Fibroblast of pulmonary artery (primary cell): ENCODE results near the gene PRM1.
"Not testable (repeated sequence)": the region's sequence is repeated elsewhere in the genome, so short reads cannot be mapped to it uniquely, and the experiment has no call there.

ENCODE experiments used
- DNase-seq: peaks from one replicate; pipeline ENCODE4 v3.0.0-alpha.2; 2010; ENCODE audit warnings: low read depth
- H3K4me3 ChIP-seq: replicated peaks from 2 replicates; pipeline ENCODE4 v1.5.1; 2011; ENCODE audit warnings: low read depth, mild to moderate bottlenecking, control low read depth, low read length, moderate library complexity
- TF ChIP-seq, protein P1 (sequence below): IDR thresholded peaks from 2 replicates; pipeline ENCODE4 v1.5.1; 2011; ENCODE audit warnings: mild to moderate bottlenecking, control low read depth, low read length, inconsistent platforms; ENCODE audit errors: missing control alignments

Gene PRM1

GRCh38 chr16:11296706-11297491 is 15.8 kb upstream of the PRM1 start:
- TF ChIP-seq, protein P1, sequence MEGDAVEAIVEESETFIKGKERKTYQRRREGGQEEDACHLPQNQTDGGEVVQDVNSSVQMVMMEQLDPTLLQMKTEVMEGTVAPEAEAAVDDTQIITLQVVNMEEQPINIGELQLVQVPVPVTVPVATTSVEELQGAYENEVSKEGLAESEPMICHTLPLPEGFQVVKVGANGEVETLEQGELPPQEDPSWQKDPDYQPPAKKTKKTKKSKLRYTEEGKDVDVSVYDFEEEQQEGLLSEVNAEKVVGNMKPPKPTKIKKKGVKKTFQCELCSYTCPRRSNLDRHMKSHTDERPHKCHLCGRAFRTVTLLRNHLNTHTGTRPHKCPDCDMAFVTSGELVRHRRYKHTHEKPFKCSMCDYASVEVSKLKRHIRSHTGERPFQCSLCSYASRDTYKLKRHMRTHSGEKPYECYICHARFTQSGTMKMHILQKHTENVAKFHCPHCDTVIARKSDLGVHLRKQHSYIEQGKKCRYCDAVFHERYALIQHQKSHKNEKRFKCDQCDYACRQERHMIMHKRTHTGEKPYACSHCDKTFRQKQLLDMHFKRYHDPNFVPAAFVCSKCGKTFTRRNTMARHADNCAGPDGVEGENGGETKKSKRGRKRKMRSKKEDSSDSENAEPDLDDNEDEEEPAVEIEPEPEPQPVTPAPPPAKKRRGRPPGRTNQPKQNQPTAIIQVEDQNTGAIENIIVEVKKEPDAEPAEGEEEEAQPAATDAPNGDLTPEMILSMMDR = no peak
- no peak for DNase-seq

DNA sequence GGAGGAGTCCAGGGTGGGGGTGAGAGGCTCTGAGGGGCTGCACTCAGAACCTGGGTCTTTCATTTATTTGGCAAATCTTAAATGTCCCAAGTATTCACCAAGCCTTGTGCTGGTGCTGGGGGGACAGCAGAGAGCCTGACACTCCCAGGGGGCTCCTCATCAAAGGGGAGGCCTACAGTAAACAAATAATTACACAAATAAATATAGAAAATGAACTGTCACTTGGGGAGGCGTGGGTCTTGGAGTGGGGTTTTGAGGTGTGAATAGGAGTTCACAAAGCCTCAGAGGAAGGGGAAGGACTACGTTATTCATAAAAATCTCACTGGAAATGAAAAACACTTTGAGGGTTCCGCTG is 15.2 kb upstream of the PRM1 start:
- TF ChIP-seq, protein P1 = no peak
- H3K4me3 ChIP-seq = no peak overlapping the region
- DNase-seq = no peak

More at GRCh38 chr16:11296706-11297491, 15.8 kb upstream of the PRM1 start:
- H3K4me3 ChIP-seq = no peak overlapping the region

- TF ChIP-seq, protein P1 = no peak
- no peak overlapping the region for H3K4me3 ChIP-seq
- DNase-seq = no peak
Measured at GRCh38 chr16:11295672-11296071, 14.5 kb upstream of the PRM1 start.

DNA sequence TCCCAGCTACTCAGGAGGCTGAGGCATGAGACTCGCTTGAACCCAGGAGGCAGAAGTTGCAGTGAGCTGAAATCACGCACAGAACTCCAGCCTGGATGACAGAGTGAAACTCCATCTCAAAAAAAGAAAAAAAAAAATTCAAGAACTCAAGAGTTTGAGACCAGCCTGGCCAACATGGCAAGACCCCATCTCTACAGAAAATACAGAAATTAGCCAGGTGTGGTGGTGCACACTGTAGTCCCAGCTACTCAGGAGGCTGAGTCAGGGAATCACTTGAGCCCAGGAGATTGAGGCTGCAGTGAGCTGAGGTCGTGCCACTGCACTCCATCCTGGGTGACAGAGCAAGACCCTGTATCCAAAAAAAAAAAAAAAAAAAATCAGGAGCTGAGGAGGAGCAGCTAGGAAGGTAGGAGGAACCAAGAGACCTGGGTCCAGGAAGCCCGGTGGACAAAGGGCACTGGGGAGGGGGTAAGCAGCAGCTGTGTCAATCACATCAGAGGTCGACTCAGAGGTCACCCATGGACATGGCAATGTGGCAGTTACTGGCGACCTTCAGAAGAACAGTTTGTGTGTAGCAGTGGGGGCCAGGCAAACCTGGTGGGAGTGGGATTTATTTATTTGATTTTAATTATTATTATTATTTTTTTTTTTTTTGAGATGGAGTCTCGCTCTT is 11.1 kb upstream of the PRM1 start:
- DNase-seq = no peak
- TF ChIP-seq, protein P1 = no peak
- H3K4me3 ChIP-seq = no peak overlapping the region

- H3K4me3 ChIP-seq = no peak overlapping the region
- DNase-seq = no peak
- TF ChIP-seq, protein P1 = no peak
Measured at GRCh38 chr16:11291091-11291703, 10.1 kb upstream of the PRM1 start.

DNA sequence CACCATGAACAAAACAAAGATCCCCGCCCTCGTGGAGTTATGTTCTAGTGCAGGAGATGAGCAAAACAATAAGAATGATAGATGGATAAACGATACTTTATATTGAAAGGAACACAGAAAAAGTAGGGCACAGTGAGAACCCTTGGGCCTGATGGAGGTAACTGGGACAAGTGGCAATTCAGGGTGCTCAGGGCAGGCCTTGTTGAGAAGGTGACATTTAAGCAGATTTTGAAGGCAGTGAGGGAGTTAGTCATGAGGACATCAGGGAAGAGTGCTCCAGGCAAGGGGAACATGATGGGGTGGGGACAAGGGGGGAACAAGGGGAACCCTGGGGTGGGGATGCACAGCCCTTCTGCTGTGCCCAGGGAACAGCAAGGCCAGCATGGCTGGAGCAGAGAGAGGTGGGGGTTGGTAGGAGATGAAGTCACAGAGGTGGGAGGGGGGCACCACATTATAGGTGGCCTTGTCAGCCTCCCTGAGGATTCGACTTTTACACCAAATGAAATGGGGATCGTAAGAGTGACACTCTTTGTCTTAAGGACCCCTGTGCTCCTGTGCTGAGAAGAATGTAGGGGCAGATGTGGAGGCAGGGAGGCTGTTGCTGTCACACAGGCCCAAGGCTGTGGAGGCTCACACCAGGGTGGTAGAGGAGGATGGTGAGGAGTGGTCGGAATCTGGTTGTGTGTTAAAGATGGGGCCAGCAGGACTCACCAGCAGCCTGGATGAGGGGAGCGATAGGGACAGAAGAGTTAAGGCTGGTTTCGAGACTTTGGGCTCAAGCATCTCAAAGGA is 9.2 kb upstream of the PRM1 start:
- DNase-seq = no peak
- H3K4me3 ChIP-seq = no peak overlapping the region
- TF ChIP-seq, protein P1 = no peak

- H3K4me3 ChIP-seq, DNase-seq: not testable (repeated sequence)
Measured at GRCh38 chr16:11289696-11290095, 8.6 kb upstream of the PRM1 start.
